GM12872 (cell line): ENCODE measurements around the gene ZNF236.

Source experiments
- CTCF ChIP-seq: IDR thresholded peaks from 3 replicates; pipeline ENCODE4 v1.5.1; 2011; ENCODE audit warnings: low read depth, mild to moderate bottlenecking, low read length, moderate library complexity; ENCODE audit not compliant: insufficient read depth

Gene ZNF236

GRCh38 chr18:76897257-76897656, 74.9 kb downstream of the ZNF236 start:
- TF ChIP-seq CTCF, result no peak

- no peak for TF ChIP-seq CTCF
These were observed 81.0 kb downstream of the ZNF236 start for GRCh38 chr18:76903386-76903785.

DNA sequence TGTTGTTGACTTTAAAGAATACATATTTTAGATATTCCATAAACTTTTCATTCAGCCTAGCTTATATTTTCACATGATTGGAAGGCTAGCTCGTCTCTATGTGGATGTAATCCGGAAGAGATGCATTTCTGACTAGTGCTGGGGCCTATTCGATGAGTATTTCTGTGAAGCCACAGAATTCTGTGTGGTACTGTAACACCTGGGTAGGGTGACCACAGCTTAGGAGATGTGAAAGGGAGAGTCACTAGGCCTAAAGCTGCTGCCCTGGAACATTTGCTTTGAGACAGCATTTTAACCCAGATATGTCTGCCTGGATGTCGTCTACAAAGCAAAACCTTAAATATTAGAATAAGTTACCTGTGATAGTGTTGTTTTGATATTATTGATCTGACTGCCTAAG, 83.5 kb downstream of the ZNF236 start:
- TF ChIP-seq CTCF, result no peak

GRCh38 chr18:76908277-76908676, 85.9 kb downstream of the ZNF236 start:
- no peak for TF ChIP-seq CTCF

GRCh38 chr18:76909439-76909838, 87.1 kb downstream of the ZNF236 start:
- TF ChIP-seq CTCF, result no peak

GRCh38 chr18:76911440-76911839, 89.1 kb downstream of the ZNF236 start:
- TF ChIP-seq CTCF, result no peak

DNA sequence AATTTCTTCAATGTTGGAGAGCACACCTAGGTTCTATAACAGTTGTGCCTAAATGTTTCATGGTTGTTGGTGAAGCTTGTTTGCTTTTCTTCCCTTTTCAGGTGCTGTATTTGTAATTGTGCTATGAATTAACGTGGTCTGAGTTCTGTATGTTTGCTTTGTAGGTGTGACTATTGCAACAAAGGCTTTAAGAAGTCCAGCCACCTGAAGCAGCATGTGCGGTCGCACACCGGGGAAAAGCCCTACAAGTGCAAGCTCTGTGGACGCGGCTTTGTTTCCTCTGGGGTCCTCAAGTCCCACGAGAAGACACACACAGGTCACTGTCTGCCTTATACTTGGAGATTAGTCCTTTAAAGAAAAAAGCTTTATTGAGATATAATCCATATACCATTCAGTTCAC, 91.2 kb downstream of the ZNF236 start:
- TF ChIP-seq CTCF, result no peak

- no peak for TF ChIP-seq CTCF
These were observed 92.0 kb downstream of the ZNF236 start for GRCh38 chr18:76914314-76914713.
